GM10248 (cell line): ENCODE measurements around the gene PRR15L.
A peak's percentile ranks its signal among the peaks of the same experiment; 100 is the strongest.

Experiments
- CTCF ChIA-PET: fragments of 300-600 bp; sonication (Branson Sonifier 250); formaldehyde crosslinking; extraction: SDS; loops from one replicate; lab custom pipeline; 2021; ENCODE audit warnings: antibody characterized with exemption; lab: Yijun Ruan, JAX
- POLR2A ChIA-PET: fragments of 350-650 bp; sonication (Branson Sonifier 250); formaldehyde crosslinking; extraction: SDS; loops from one replicate; lab custom pipeline; 2020; ENCODE audit warnings: antibody characterized with exemption; lab: Yijun Ruan, JAX
- DNase-seq: peaks from one replicate; pipeline ENCODE4 v3.0.0; 2012; ENCODE audit errors: extremely low spot score
- CTCF ChIP-seq: IDR thresholded peaks from 2 replicates; pipeline ENCODE4 v1.5.1; 2012; ENCODE audit warnings: mild to moderate bottlenecking, low read depth; ENCODE audit errors: extremely low read depth, missing control alignments, control extremely low read depth

PRR15L gene

GRCh38 chr17:47982645-47983390 lies 25.1 kb upstream of the PRR15L start:
- no peak for DNase-seq
- no peak for TF ChIP-seq CTCF
- CTCF ChIA-PET = interaction anchor here (0.6 to 1.8 kb wide), 4 partner anchors 12 to 36 kb away, joined by 3 to 7 read pairs (median 4); partner anchors contain the start of gene CDK5RAP3
- POLR2A ChIA-PET = no interaction called here

- ChIA-PET POLR2A (no interaction called here), CTCF (interaction anchor here (1.8 to 18.5 kb wide), 3 partner anchors 12 to 34 kb away, joined by 7 to 305 read pairs (median 13); partner anchors contain the start of gene CDK5RAP3)
- no peak for DNase-seq
- no peak for TF ChIP-seq CTCF
Measured at GRCh38 chr17:47982091-47982617, 24.5 kb upstream of the PRR15L start.

GRCh38 chr17:47981462-47981861 lies 23.8 kb upstream of the PRR15L start:
- no peak for DNase-seq
- POLR2A ChIA-PET = no interaction called here
- CTCF ChIA-PET = interaction anchor here (0.7 to 18.5 kb wide), 5 partner anchors 9 to 44 kb away, joined by 3 to 305 read pairs (median 7); partner anchors contain the start of gene CDK5RAP3
- no peak for TF ChIP-seq CTCF

GRCh38 chr17:47980541-47980940 lies 22.9 kb upstream of the PRR15L start:
- no peak for DNase-seq
- CTCF ChIA-PET = interaction anchor here (1.2 to 18.5 kb wide), 4 partner anchors 14 to 45 kb away, joined by 4 to 305 read pairs (median 20); no protein-coding TSS in a partner anchor
- POLR2A ChIA-PET = no interaction called here
- no peak for TF ChIP-seq CTCF

- CTCF ChIA-PET = interaction anchor here (0.6 to 18.5 kb wide), 27 partner anchors 7 to 640 kb away, joined by 3 to 305 read pairs (median 4); partner anchors contain the start of genes CDK5RAP3, LRRC46, MRPL10 and PRR15L
- peak; percentile 81 for DNase-seq
- peak; percentile 71 for TF ChIP-seq CTCF
Measured at GRCh38 chr17:47978324-47978723, 20.6 kb upstream of the PRR15L start.

GRCh38 chr17:47975823-47976205 lies 18.1 kb upstream of the PRR15L start:
- no peak for TF ChIP-seq CTCF
- no peak for DNase-seq
- ChIA-PET CTCF (interaction anchor here (1.4 to 18.8 kb wide), 7 partner anchors 9 to 135 kb away, joined by 3 to 584 read pairs (median 6); partner anchors contain the start of genes PNPO, PRR15L and SCRN2), POLR2A (no interaction called here)

More at GRCh38 chr17:47978324-47978723, 20.6 kb upstream of the PRR15L start:
- POLR2A ChIA-PET = interaction anchor here (1.1 kb wide), 1 partner anchor 17 kb away, joined by 7 read pairs; no protein-coding TSS in a partner anchor
